GM21526 (cell line): Measurements from ENCODE around the gene IKZF3.
"Not testable (repeated sequence)": the region's sequence is repeated elsewhere in the genome, so short reads cannot be mapped to it uniquely, and the experiment has no call there.

Experiments
- ATAC-seq: cut with Tn5 transposase; IDR thresholded peaks from one replicate; pipeline ENCODE4 v1.9.1; 2021; ENCODE audit warnings: moderate library complexity; ENCODE audit not compliant: unreplicated experiment, low FRiP score

IKZF3 gene

GRCh38 chr17:39863918-39864746 lies at the start of gene IKZF3:
TSS of gene IKZF3 (minus strand) at chr17:39864312. CDS start at chr17:39864126, 186 bp downstream.
- no peak for ATAC-seq

- no peak for ATAC-seq
Measured at GRCh38 chr17:39908789-39909352, 44.8 kb upstream of the IKZF3 start.

DNA sequence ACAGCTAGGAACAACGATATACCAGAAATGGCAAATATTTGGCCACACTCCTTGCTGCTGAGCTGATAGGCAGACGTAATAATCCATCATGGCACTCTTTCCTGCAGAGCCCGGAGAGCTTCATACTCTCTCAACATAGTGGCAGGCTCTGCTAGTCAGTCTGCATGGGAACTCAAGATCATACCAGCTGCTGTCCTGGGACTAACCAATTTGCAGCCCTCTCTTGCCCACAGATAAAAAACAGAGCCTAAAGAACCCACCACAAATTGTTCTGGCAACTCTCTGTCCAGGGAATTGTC lies 40.8 kb upstream of the IKZF3 start:
- no peak for ATAC-seq

DNA sequence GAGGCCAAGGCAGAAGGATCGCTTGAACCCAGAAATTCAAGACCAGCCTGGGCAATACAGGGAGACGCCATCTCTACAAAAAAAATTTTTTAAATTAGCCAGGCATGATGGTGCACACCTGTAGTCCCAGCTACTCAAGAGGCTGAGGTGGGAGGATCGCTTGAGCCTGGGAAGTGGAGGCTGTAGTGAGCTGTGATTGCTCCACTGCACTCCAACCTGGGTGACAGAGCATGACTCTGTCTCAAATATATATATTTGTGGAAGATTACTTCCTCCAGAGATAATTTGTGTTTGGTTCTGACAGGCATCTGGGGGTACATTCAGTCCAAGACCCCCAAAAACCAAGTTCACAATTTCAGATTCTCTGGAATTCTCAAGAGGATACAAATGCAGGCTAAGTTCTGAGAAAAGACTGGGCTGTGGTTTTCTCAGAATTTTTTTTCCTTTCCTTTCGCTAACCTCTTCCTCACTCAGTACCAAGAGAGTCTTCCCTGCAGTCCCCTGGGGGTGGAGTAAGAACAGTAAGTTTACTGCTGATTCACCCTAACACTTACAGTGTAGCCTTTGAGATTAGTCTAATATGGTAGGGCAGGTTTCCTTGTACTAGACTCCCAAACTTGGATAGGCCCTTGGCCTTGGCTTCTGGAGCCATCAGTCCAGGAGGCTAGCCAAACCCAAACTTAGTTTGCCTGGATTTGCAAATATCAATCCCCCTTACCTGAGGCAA lies 39.2 kb upstream of the IKZF3 start:
- ATAC-seq = no peak

- not testable (repeated sequence) for ATAC-seq
Measured at GRCh38 chr17:39902027-39902426, 37.9 kb upstream of the IKZF3 start.

GRCh38 chr17:39899215-39899614 lies 35.1 kb upstream of the IKZF3 start:
- no peak for ATAC-seq

GRCh38 chr17:39898088-39898487 lies 34.0 kb upstream of the IKZF3 start:
- ATAC-seq = no peak

- ATAC-seq = no peak
Measured at GRCh38 chr17:39894681-39895376, 30.7 kb upstream of the IKZF3 start.

DNA sequence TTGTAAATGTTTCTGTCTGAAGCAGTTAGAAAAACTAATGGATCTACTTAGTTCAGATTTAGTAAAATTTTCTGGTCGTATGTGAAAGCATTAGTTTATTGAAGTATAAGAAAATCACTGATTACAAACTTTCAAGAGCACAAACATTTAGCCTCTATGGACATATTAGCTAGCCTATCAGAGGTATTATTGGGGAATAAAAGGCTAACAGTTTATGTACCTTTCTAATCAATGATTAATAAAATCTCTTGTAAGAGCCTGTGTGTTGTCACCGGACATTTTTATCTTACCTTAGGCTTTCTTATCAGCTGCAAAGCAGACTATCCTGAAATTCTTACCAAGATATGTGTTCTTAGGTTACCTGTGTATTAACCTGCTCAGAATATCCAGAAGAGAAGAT lies 25.1 kb upstream of the IKZF3 start:
- ATAC-seq = no peak

DNA sequence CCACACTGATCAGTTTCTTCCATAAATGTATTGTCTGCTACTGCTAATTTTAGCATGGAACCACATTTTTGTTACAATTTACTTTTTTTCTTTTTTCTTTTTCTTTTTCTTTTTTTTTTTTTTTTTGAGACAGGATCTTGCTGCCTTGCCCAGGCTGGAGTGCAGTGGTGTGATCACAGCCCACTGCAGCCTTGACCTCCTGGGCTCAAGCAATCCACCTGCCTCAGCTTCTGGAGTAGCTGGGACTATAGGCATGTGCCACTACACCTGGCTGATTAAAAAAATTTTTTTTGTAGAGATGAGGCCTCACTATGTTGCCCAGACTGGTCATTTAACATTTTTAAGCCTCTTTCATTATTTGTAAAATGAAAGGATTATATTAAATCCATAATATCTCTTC lies 23.0 kb upstream of the IKZF3 start:
- ATAC-seq = no peak

- ATAC-seq = not testable (repeated sequence)
Measured at GRCh38 chr17:39886102-39886501, 22.0 kb upstream of the IKZF3 start.

DNA sequence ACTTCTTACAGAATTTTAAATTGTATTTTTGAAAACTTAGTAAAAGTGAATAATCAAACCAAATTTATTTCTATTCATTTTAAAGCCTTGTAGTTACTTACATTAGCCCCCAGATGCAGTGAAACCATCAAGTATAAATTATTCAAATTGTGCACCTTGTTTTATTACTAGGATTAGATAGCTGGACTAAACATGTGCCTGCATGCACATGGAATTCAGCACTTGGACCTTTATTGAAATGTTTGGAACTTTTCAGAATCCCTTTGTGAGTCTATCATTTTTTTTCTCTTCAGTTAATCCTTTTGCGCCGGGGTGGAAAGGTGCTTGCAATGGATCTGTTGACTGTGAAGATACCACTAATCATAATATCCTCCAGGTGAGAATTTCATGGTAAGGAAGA lies 8.6 kb upstream of the IKZF3 start:
- ATAC-seq = no peak

- ATAC-seq = no peak
Measured at GRCh38 chr17:39871801-39872200, 7.7 kb upstream of the IKZF3 start.

DNA sequence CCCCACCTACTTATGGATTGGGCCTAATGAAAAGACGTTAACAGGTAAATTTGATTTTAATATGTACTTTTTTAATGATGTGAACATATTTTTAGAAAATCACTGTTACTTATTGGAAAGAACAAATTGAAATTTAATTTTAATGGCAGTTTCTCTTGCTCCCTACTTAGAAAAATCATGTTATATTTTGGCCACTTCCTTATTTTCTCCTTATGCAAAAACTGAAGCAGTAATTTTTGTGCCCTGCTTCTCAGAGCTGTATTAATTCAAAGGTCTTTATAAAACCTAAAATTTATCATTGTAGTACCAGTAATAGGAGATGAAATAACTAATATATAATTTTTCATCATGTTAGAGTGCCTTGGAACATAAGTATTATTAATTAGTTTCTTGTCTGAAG lies 6.7 kb upstream of the IKZF3 start:
- ATAC-seq = no peak

GRCh38 chr17:39868554-39868942 lies 4.4 kb upstream of the IKZF3 start:
- ATAC-seq = no peak

- ATAC-seq = no peak
Measured at GRCh38 chr17:39867880-39868553, 3.9 kb upstream of the IKZF3 start, which contains the start of gene ZPBP2. TSS of gene ZPBP2 (plus strand) at chr17:39868202. CDS start at chr17:39868355, 153 bp downstream.

- peak; percentile 53 for ATAC-seq
Measured at GRCh38 chr17:39867084-39867879, 3.2 kb upstream of the IKZF3 start.

DNA sequence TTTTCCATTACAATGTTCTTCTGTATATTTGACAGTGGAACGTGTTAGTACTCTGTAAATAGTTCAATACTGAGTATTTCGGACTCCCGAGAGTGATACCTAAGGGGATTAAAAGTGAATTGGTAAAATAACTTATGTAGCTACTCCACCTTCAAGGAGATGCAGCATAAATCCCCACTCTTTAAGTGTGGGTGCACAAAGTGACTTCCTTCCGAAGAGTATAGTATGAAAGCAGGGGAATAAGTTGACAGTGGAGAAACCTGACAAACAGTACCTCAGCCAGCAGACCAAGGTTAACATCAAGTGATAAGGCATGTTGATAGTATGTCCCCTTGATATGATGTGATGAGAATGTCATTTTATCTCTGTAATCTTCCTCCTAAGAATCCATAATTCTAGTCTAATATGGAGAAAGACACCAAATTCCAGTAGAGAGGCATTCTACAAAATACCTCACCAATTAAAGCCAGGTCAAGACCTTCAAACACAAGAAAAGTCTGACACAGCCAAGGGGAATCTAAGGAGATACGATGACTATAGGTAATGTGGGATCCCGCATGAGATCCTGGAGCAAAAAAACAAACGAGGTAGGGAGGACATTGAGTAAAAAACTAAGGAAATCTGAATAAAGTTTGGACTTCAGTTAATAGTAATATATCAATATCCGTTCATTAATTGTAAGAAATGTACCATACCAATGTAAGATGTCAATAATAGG lies 2.1 kb upstream of the IKZF3 start:
- ATAC-seq = no peak
